Activated naive CD8-positive, alpha-beta T cell treated with anti-CD3 and anti-CD28 coated beads, Interleukin-2, amount 50 U/mL, for 24 hours (primary cell): ENCODE data around the gene GSTA5.
"Not testable (repeated sequence)": the region's sequence is repeated elsewhere in the genome, so short reads cannot be mapped to it uniquely, and the experiment has no call there.

Source experiments
- ATAC-seq: fragments of 150-1000 bp; cut with Tn5 transposase; one replicate; pipeline ENCODE4 v1.10.0; 2021
- DNase-seq: peaks from one replicate; pipeline ENCODE4 v3.0.0; 2021
- H3K27ac Mint-ChIP-seq: one replicate; pipeline ENCODE4 v1.8.0; 2021; ENCODE audit warnings: mild to moderate bottlenecking, mixed read lengths
- H3K27me3 Mint-ChIP-seq: one replicate; pipeline ENCODE4 v1.8.0; 2021; ENCODE audit warnings: mixed read lengths
- H3K36me3 Mint-ChIP-seq: one replicate; pipeline ENCODE4 v1.8.0; 2021; ENCODE audit warnings: low read depth, mixed read lengths
- H3K4me1 Mint-ChIP-seq: one replicate; pipeline ENCODE4 v1.8.0; 2021; ENCODE audit warnings: mixed read lengths
- H3K4me3 Mint-ChIP-seq: one replicate; pipeline ENCODE4 v1.8.0; 2021; ENCODE audit warnings: mild to moderate bottlenecking, moderate library complexity, mixed read lengths
- H3K9me3 Mint-ChIP-seq: one replicate; pipeline ENCODE4 v1.8.0; 2021; ENCODE audit warnings: mixed read lengths

GSTA5 gene

GRCh38 chr6:52840763-52841585 is at the start of gene GSTA5:
GSTA5 (minus strand) TSS chr6:52840813.
- ATAC-seq (no peak), DNase-seq (no peak)
- Mint-ChIP-seq H3K36me3 (no peaks in the 10 kb centered on the region), H3K27ac (no peak within 1 kb of the TSS), H3K9me3 (no peaks in the 10 kb centered on the region), H3K4me1 (peaks cover 3% of the 10 kb centered on the region), H3K27me3 (peaks cover 16% of the 10 kb centered on the region), H3K4me3 (no peak within 1 kb of the TSS)

- no peaks in the 10 kb centered on the region for H3K9me3 Mint-ChIP-seq
- H3K36me3 Mint-ChIP-seq: peaks cover 2% of the 10 kb centered on the region
- ATAC-seq (peak; percentile 26), DNase-seq (no peak)
- H3K4me1 Mint-ChIP-seq: peaks cover 48% of the 10 kb centered on the region
- H3K4me3 Mint-ChIP-seq: no peak overlapping the region
- H3K27me3 Mint-ChIP-seq: peaks cover 1% of the 10 kb centered on the region
- H3K27ac Mint-ChIP-seq: no peak overlapping the region
These were observed 49.4 kb upstream of the GSTA5 start for GRCh38 chr6:52890018-52890417.

GRCh38 chr6:52887910-52888524 is 47.4 kb upstream of the GSTA5 start:
- Mint-ChIP-seq H3K27ac (peak overlapping the region; percentile 48), H3K36me3 (peaks cover 2% of the 10 kb centered on the region), H3K4me3 (no peak overlapping the region), H3K4me1 (peaks cover 36% of the 10 kb centered on the region), H3K27me3 (no peaks in the 10 kb centered on the region), H3K9me3 (no peaks in the 10 kb centered on the region)
- DNase-seq (no peak), ATAC-seq (peak; percentile 72)

GRCh38 chr6:52881996-52882841 is 41.6 kb upstream of the GSTA5 start:
- no peaks in the 10 kb centered on the region for H3K9me3 Mint-ChIP-seq
- peak overlapping the region; percentile 75 for H3K4me3 Mint-ChIP-seq
- no peaks in the 10 kb centered on the region for H3K27me3 Mint-ChIP-seq

GRCh38 chr6:52881662-52881995 is 41.0 kb upstream of the GSTA5 start:
- H3K4me3 Mint-ChIP-seq: peak overlapping the region; percentile 75
- no peaks in the 10 kb centered on the region for H3K9me3 Mint-ChIP-seq
- no peaks in the 10 kb centered on the region for H3K27me3 Mint-ChIP-seq
- no peaks in the 10 kb centered on the region for H3K36me3 Mint-ChIP-seq
- DNase-seq (no peak), ATAC-seq (no peak)
- H3K27ac Mint-ChIP-seq: no peak overlapping the region
- peaks cover 16% of the 10 kb centered on the region for H3K4me1 Mint-ChIP-seq

More at GRCh38 chr6:52881996-52882841, 41.6 kb upstream of the GSTA5 start:
- Mint-ChIP-seq H3K36me3 (no peaks in the 10 kb centered on the region), H3K27ac (peak overlapping the region; percentile 38), H3K4me1 (peaks cover 16% of the 10 kb centered on the region)
- peak; percentile 91 for ATAC-seq
- DNase-seq: peak; percentile 64

GRCh38 chr6:52877786-52878185 is 37.2 kb upstream of the GSTA5 start:
- ATAC-seq: no peak
- H3K9me3 Mint-ChIP-seq: no peaks in the 10 kb centered on the region
- H3K27me3 Mint-ChIP-seq: peaks cover 12% of the 10 kb centered on the region
- H3K4me3 Mint-ChIP-seq: no peak overlapping the region
- DNase-seq: no peak
- no peaks in the 10 kb centered on the region for H3K36me3 Mint-ChIP-seq
- peaks cover 10% of the 10 kb centered on the region for H3K4me1 Mint-ChIP-seq
- no peak overlapping the region for H3K27ac Mint-ChIP-seq

GRCh38 chr6:52877168-52877567 is 36.6 kb upstream of the GSTA5 start:
- peak; percentile 80 for ATAC-seq
- H3K4me1 Mint-ChIP-seq: peaks cover 10% of the 10 kb centered on the region

GRCh38 chr6:52876056-52876787 is 35.6 kb upstream of the GSTA5 start:
- ATAC-seq: no peak
- H3K9me3 Mint-ChIP-seq: no peaks in the 10 kb centered on the region
- no peaks in the 10 kb centered on the region for H3K36me3 Mint-ChIP-seq
- no peak overlapping the region for H3K4me3 Mint-ChIP-seq
- peaks cover 8% of the 10 kb centered on the region for H3K4me1 Mint-ChIP-seq
- DNase-seq: no peak
- H3K27ac Mint-ChIP-seq: no peak overlapping the region
- H3K27me3 Mint-ChIP-seq: peaks cover 18% of the 10 kb centered on the region

More at GRCh38 chr6:52877168-52877567, 36.6 kb upstream of the GSTA5 start:
- H3K27ac Mint-ChIP-seq: no peak overlapping the region
- no peaks in the 10 kb centered on the region for H3K9me3 Mint-ChIP-seq
- DNase-seq: no peak
- H3K36me3 Mint-ChIP-seq: no peaks in the 10 kb centered on the region
- H3K4me3 Mint-ChIP-seq: no peak overlapping the region
- peaks cover 12% of the 10 kb centered on the region for H3K27me3 Mint-ChIP-seq

- H3K27ac Mint-ChIP-seq: no peak overlapping the region
These were observed 31.4 kb upstream of the GSTA5 start for GRCh38 chr6:52872031-52872430.

GRCh38 chr6:52871621-52872020 is 31.0 kb upstream of the GSTA5 start:
- Mint-ChIP-seq H3K4me1 (no peaks in the 10 kb centered on the region), H3K27ac (no peak overlapping the region), H3K36me3 (no peaks in the 10 kb centered on the region), H3K4me3 (no peak overlapping the region), H3K27me3 (peaks cover 18% of the 10 kb centered on the region), H3K9me3 (no peaks in the 10 kb centered on the region)
- DNase-seq (no peak), ATAC-seq (no peak)

More at GRCh38 chr6:52872031-52872430, 31.4 kb upstream of the GSTA5 start:
- Mint-ChIP-seq H3K4me1 (peaks cover 2% of the 10 kb centered on the region), H3K9me3 (no peaks in the 10 kb centered on the region), H3K27me3 (peaks cover 18% of the 10 kb centered on the region), H3K36me3 (no peaks in the 10 kb centered on the region), H3K4me3 (no peak overlapping the region)
- DNase-seq: no peak
- ATAC-seq: no peak

GRCh38 chr6:52870335-52871091 is 29.9 kb upstream of the GSTA5 start:
- peaks cover 18% of the 10 kb centered on the region for H3K27me3 Mint-ChIP-seq
- not testable (repeated sequence) for H3K4me1 Mint-ChIP-seq, DNase-seq, H3K36me3 Mint-ChIP-seq, H3K9me3 Mint-ChIP-seq, H3K27ac Mint-ChIP-seq, H3K4me3 Mint-ChIP-seq, ATAC-seq

GRCh38 chr6:52868899-52869298 is 28.3 kb upstream of the GSTA5 start:
- not testable (repeated sequence) for H3K36me3 Mint-ChIP-seq, H3K4me1 Mint-ChIP-seq, DNase-seq, ATAC-seq, H3K9me3 Mint-ChIP-seq, H3K4me3 Mint-ChIP-seq, H3K27ac Mint-ChIP-seq
- peaks cover 18% of the 10 kb centered on the region for H3K27me3 Mint-ChIP-seq

GRCh38 chr6:52868240-52868639 is 27.6 kb upstream of the GSTA5 start:
- DNase-seq (no peak), ATAC-seq (no peak)
- Mint-ChIP-seq H3K36me3 (no peaks in the 10 kb centered on the region), H3K27ac (no peak overlapping the region), H3K4me3 (no peak overlapping the region), H3K9me3 (no peaks in the 10 kb centered on the region), H3K27me3 (peaks cover 14% of the 10 kb centered on the region), H3K4me1 (no peaks in the 10 kb centered on the region)
